22Rv1 (cell line): Measurements from ENCODE around the gene P2RY14.

Source experiments
- H3K27ac ChIP-seq: fragments of 450-650 bp; 2 replicates; pipeline ENCODE4 v1.5.1; 2017
- ZFX ChIP-seq: fragments of 450-650 bp; IDR thresholded peaks from 2 replicates; pipeline ENCODE4 v1.6.1; 2017; ENCODE audit warnings: antibody characterized with exemption, borderline replicate concordance
- TF ChIP-seq, protein P1 (sequence below): fragments of 450-650 bp; IDR thresholded peaks from 2 replicates; pipeline ENCODE4 v1.5.1; 2017; ENCODE audit warnings: mild to moderate bottlenecking

Gene P2RY14

DNA sequence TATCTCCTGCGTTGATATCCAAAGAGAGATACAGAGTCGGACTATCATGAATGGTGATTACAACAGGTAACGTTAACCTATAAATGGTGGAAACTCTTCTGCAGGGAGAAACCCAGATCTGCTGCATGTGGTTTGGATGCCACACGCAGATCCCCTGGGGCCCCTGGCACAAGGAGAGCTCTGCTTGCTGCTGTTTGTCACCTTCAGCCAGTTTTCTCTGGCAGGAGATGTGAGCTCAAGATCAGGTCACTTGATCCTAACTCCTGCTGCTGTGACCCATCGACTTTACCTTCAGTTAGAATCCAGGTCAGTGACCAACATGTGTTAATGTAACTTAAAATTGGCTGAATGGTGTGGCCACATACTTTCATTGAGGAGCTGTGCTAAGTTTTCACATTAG, 51.5 kb downstream of the P2RY14 start:
- TF ChIP-seq, protein P1, sequence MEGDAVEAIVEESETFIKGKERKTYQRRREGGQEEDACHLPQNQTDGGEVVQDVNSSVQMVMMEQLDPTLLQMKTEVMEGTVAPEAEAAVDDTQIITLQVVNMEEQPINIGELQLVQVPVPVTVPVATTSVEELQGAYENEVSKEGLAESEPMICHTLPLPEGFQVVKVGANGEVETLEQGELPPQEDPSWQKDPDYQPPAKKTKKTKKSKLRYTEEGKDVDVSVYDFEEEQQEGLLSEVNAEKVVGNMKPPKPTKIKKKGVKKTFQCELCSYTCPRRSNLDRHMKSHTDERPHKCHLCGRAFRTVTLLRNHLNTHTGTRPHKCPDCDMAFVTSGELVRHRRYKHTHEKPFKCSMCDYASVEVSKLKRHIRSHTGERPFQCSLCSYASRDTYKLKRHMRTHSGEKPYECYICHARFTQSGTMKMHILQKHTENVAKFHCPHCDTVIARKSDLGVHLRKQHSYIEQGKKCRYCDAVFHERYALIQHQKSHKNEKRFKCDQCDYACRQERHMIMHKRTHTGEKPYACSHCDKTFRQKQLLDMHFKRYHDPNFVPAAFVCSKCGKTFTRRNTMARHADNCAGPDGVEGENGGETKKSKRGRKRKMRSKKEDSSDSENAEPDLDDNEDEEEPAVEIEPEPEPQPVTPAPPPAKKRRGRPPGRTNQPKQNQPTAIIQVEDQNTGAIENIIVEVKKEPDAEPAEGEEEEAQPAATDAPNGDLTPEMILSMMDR = no peak
- TF ChIP-seq ZFX = no peak
- no peak overlapping the region for H3K27ac ChIP-seq

DNA sequence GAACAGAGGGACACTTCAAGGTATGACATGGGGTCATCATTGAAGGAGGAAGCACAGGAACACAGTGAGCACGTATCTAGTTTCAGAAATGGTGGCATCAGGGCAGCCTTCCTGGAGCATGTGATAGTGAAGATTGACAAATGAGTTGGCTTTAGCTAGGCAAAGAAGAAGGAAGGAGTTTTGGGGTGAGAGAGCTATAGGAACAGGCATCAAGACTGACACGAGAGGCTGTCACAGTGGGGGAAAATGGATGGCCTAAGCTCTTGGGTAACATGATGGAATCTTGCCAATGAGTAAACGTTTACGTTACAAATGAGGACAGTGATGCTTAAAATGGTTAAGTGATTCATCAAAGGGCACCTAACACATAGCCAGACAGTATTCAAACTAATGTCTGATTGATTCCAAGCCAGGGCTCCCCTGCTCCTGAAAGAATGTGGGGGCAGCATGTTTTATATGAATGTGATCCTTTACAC, 52.2 kb downstream of the P2RY14 start:
- TF ChIP-seq, protein P1 = no peak
- H3K27ac ChIP-seq = no peak overlapping the region

DNA sequence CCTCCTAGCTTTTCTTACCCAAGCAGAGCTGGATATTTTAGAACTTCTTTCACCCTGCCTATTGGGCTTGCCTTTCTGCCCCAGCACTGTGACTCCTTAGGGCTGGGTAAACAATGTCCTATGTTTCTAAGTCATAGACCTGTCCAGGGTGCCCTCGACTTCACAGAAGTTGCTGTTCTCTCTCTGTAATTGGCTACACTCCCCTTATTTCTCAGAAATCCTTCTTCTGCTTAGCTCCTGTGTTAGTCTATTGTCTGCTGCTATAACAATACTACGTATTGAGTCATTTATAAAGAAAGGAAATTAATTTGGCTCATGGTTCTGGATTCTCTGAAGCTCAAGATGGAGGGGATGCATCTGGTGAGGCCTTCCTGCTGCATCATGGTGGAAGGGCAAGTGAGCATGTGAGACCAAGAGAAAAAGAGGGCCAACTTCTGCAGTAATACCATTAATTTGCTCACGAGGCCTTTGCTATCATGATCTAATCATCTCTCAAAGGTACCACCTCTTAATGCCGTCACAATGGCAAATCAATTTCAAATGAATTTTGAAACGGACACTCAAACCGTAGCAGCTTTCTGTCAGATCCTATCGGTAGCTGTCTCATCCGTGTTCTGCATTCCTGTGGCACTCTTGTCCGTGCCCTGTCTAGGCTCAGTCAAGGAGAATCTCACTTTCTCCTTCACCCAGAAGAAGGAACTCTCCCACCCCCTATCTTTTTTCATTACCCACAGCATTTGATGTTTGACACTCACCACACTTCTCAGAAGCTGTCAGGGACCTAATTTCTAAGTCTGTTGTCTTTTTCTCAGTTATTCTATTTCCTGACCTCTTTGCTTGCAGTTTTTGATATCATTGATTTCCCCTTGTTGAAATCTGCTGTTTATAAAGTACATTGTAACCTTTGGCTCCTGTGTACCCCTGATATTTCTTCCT, 53.0 kb downstream of the P2RY14 start:
- TF ChIP-seq, protein P1 = no peak
- TF ChIP-seq ZFX = no peak

DNA sequence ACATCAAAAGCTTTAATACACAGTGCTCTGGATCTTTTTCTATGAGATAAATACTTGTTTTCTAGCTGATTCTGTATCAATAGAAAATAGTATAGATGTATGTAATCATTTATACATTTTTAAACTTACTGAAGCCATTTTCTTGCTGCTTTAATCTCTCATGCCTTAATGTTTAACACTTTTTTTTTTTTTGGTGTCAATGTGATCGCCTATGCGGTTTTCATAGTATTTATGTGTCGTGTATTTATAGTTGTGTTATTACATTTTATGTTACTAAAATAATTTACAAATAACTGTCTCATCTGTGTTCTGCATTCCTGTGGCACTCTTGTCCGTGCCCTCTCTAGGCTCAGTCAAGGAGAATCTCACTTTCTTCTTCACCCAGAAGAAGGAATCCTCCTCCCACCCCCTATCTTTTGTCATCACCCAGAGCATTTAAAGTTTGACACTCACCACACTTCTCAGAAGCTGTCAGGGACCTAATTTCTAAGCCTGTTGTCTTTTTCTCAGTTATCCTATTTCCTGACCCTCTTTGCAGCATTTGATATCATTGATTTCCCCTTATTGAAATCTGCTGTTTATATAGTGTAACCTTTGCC, 54.0 kb downstream of the P2RY14 start:
- TF ChIP-seq, protein P1 = no peak
- TF ChIP-seq ZFX = no peak

More for the DNA sequence above, 53.0 kb downstream of the P2RY14 start:
- no peak overlapping the region for H3K27ac ChIP-seq

DNA sequence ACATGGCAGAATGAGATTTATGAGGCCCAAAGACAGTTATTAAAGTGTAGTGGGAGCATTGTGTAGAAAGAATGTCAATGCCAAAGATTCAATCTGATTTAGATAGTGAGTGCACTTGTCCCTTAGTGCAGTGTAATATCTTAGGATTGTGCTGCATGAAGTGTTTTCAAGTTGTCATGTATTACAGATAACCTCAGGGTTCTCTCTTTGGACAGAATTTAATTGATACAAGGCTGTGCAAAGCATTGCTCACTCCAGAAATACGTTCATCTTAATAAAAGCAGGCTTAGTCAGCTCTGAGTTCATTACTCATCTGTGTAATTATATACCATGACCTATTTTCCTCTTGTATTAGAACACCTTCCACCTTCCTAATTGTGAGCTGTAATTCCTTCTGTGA, 59.3 kb downstream of the P2RY14 start:
- no peak for TF ChIP-seq ZFX
- TF ChIP-seq, protein P1 = no peak
- H3K27ac ChIP-seq = no peak overlapping the region

More for the DNA sequence above, 54.0 kb downstream of the P2RY14 start:
- H3K27ac ChIP-seq = no peak overlapping the region

DNA sequence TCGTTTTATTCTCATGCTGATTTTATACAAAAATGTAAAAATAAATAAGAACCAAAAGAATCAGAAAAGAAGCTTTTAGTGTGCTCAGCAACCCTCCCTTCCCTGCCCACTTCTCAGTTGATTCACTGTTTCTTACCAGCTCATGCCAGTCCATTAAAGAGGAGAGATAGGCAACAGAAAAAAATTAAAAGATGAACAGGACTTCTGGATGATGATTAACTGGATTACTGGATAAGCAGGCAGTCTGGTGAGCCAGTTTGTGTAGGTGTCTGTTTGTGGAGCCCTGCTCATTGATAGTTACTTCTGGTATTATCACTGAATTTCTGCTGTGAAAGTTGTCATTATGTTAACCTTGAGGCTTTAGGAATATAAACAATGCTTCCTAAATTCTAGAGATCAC, 60.2 kb downstream of the P2RY14 start:
- TF ChIP-seq, protein P1 = no peak
- no peak for TF ChIP-seq ZFX
- H3K27ac ChIP-seq = no peak overlapping the region
